Endothelial cell of umbilical vein (primary cell): ENCODE results near the gene CACNA2D3. TPM values are rescaled to one million over a fixed set of nuclear protein-coding genes. Genes with fewer than 3 reads are reported as not detected.

Experiments
- BruUV-seq: library from RNA; stranded (reverse); fragments of 400-500 nt; replicated peaks from 2 replicates; lab custom pipeline; 2021; lab: Mats Ljungman, UMichigan
- CTCF ChIA-PET: fragments of 300-600, 350-600 bp; sonication (Branson Sonifier 250); formaldehyde crosslinking; loops from one replicate; lab custom pipeline; 2021; ENCODE audit warnings: antibody characterized with exemption, inconsistent platforms; lab: Charles Lee
- POLR2A ChIA-PET: fragments of 300-600, 350-600 bp; sonication (Branson Sonifier 250); formaldehyde crosslinking; loops from one replicate; lab custom pipeline; 2021; ENCODE audit warnings: antibody characterized with exemption, inconsistent platforms; lab: Charles Lee
- DNase-seq: peaks from one replicate; pipeline ENCODE4 v3.0.0-alpha.2; 2011; ENCODE audit warnings: low read depth, low spot score
- FAIRE-seq: peaks from 2 replicates; lab custom pipeline; 2011; peaks lifted over from hg19 to GRCh38; lab: Jason Lieb, UNC
- H2AFZ ChIP-seq: 2 replicates; pipeline ENCODE4 v1.6.0; 2012; ENCODE audit warnings: low read depth, low read length, control low read depth, inconsistent platforms
- H3K27ac ChIP-seq: 2 replicates; pipeline ENCODE4 v1.5.1; 2011; ENCODE audit warnings: low read depth, mild to moderate bottlenecking, control low read depth, low read length, moderate library complexity; ENCODE audit not compliant: insufficient read depth
- H3K27me3 ChIP-seq, 2 experiments: 2 replicates each; pipeline versions ENCODE4 v1.6.0 to v1.6.1; 2011; ENCODE audit warnings: low read length in 2 of 2, mixed read lengths in 1 of 2; ENCODE audit not compliant: control insufficient read depth in 2 of 2, insufficient read depth in 2 of 2
- H3K36me3 ChIP-seq, 2 experiments: 2 replicates in 1 of 2; 3 replicates in 1 of 2; pipeline ENCODE4 v1.5.1; 2011; ENCODE audit warnings: low read length in 2 of 2, mild to moderate bottlenecking in 1 of 2, moderate library complexity in 1 of 2; ENCODE audit not compliant: control insufficient read depth in 2 of 2, insufficient read depth in 2 of 2; ENCODE audit errors: extremely low read depth in 1 of 2
- H3K4me1 ChIP-seq: 3 replicates; pipeline ENCODE4 v1.5.1; 2011; ENCODE audit warnings: mild to moderate bottlenecking, low read length; ENCODE audit not compliant: control insufficient read depth, insufficient read depth; ENCODE audit errors: extremely low read depth
- H3K4me2 ChIP-seq: 2 replicates; pipeline ENCODE4 v1.6.1; 2011; ENCODE audit warnings: low read length, control low read depth, mixed read lengths; ENCODE audit not compliant: insufficient read depth
- H3K4me3 ChIP-seq, 3 experiments: fragments of 200-600 bp in 1 of 3; sonication (generic), shearing (Covaris generic) in 1 of 3; replicated peaks in 1 of 3; 2 replicates each; pipeline ENCODE4 v1.5.1; 2011 to 2016; ENCODE audit warnings: control low read depth in 3 of 3, low read length in 3 of 3, mild to moderate bottlenecking in 2 of 3, inconsistent platforms in 1 of 3, low read depth in 1 of 3, moderate library complexity in 1 of 3; ENCODE audit not compliant: insufficient read depth in 1 of 3
- H3K79me2 ChIP-seq: 2 replicates; pipeline ENCODE4 v1.6.0; 2012; ENCODE audit warnings: low read length, inconsistent platforms; ENCODE audit not compliant: control insufficient read depth, insufficient read depth
- H3K9ac ChIP-seq: replicated peaks from 2 replicates; pipeline ENCODE3; 2011; ENCODE audit warnings: low read length, control low read depth; ENCODE audit not compliant: insufficient read depth; ENCODE audit errors: extremely low read depth
- H3K9me1 ChIP-seq: replicated peaks from 3 replicates; pipeline ENCODE4 v1.6.0; 2011; ENCODE audit warnings: mild to moderate bottlenecking, low read length; ENCODE audit not compliant: control insufficient read depth, insufficient read depth; ENCODE audit errors: extremely low read depth
- H3K9me3 ChIP-seq: replicated peaks from 2 replicates; pipeline ENCODE4 v1.5.1; 2012; ENCODE audit warnings: low read length, inconsistent platforms; ENCODE audit not compliant: control insufficient read depth, insufficient read depth
- H4K20me1 ChIP-seq: replicated peaks from 2 replicates; pipeline ENCODE3; 2011; ENCODE audit warnings: mild to moderate bottlenecking, low read length; ENCODE audit not compliant: control insufficient read depth, insufficient read depth; ENCODE audit errors: extremely low read depth
- EZH2 ChIP-seq: IDR thresholded peaks from 2 replicates; pipeline ENCODE4 v1.6.1; 2012; ENCODE audit warnings: borderline replicate concordance, low read depth, mild to moderate bottlenecking, moderate library complexity, low read length, inconsistent platforms; ENCODE audit not compliant: severe bottlenecking
- FOS ChIP-seq: IDR thresholded peaks from 2 replicates; pipeline ENCODE4 v1.6.1; 2011; ENCODE audit warnings: mild to moderate bottlenecking, low read length, moderate library complexity, borderline replicate concordance; ENCODE audit not compliant: insufficient read depth
- GATA2 ChIP-seq: IDR thresholded peaks from 2 replicates; pipeline ENCODE4 v1.7.0; 2011; ENCODE audit warnings: low read depth, mild to moderate bottlenecking, moderate library complexity, mixed read lengths, low read length; ENCODE audit not compliant: insufficient read length, insufficient read depth
- JUN ChIP-seq: IDR thresholded peaks from 2 replicates; pipeline ENCODE4 v1.6.1; 2011; ENCODE audit warnings: borderline replicate concordance, low read depth; ENCODE audit not compliant: insufficient read length, insufficient read depth
- MAX ChIP-seq: IDR thresholded peaks from 2 replicates; pipeline ENCODE4 v1.6.1; 2011; ENCODE audit not compliant: insufficient read depth, insufficient read length
- MYC ChIP-seq: IDR thresholded peaks from one replicate; pipeline ENCODE4 v1.6.1; 2011; ENCODE audit warnings: mild to moderate bottlenecking, low read depth, low read length
- POLR2A ChIP-seq: IDR thresholded peaks from 2 replicates; pipeline ENCODE4 v1.6.1; 2012; ENCODE audit warnings: low read depth, mild to moderate bottlenecking, control low read depth, low read length
- POLR2AphosphoS5 ChIP-seq: IDR thresholded peaks from 2 replicates; pipeline ENCODE4 v1.6.1; 2012; ENCODE audit warnings: low read depth, mild to moderate bottlenecking, control low read depth, low read length, moderate library complexity; ENCODE audit not compliant: insufficient read depth
- dilution Hi-C: fragments of 300-500 bp; cut with MboI; formaldehyde crosslinking; loops from one replicate; pipeline ENCODE4 v1.15.0; 2019; ENCODE audit warnings: low sequenced_read_pairs; ENCODE audit not compliant: extremely low pct_ligation_motif_present
- intact Hi-C: fragments of 100-400 bp; cut with micrococcal nuclease; formaldehyde crosslinking; loops from one replicate; pipeline ENCODE4 v1.10.0; 2022
- polyA plus RNA-seq, 4 experiments: library from polyadenylated mRNA; depleted of rRNA in 3 of 4; stranded (reverse) in 3 of 4; unstranded in 1 of 4; fragments of >200 nt; gene quantifications; 2 replicates each; pipeline versions ENCODE4 v1.2.1 to v1.2.3, GENCODE V29; 2011 to 2012; ENCODE audit warnings: missing spikeins in 1 of 4
- total RNA-seq: library from RNA; stranded (reverse); gene quantifications from 2 replicates; pipeline ENCODE4 v1.2.3, GENCODE V29; 2021
- TF ChIP-seq, protein P1 (sequence below), 2 donors: IDR thresholded peaks; 1 replicate in 1 of 2; 2 replicates in 1 of 2; pipeline ENCODE4 v1.5.1; 2011; ENCODE audit warnings: low read length in 2 of 2, mild to moderate bottlenecking in 2 of 2, moderate library complexity in 2 of 2, control low read depth in 1 of 2, inconsistent platforms in 1 of 2, low read depth in 1 of 2; ENCODE audit not compliant: insufficient read depth in 1 of 2; ENCODE audit errors: extremely low read depth in 1 of 2

The CACNA2D3 gene
- total and polyA plus RNA-seq, 2 donors (not counting 3 experiments of a cell fraction or from before 2014, with no cell fraction given): not detected

GRCh38 chr3:54192026-54192425 lies 69.7 kb downstream of the CACNA2D3 start:
- Histone ChIP-seq H3K27me3 (no peaks in the 10 kb centered on the region), H3K4me3 (no peak overlapping the region), H3K27ac (no peak overlapping the region), H3K4me1 (no peaks in the 10 kb centered on the region), H3K9ac (no peak overlapping the region), H3K4me2 (no peak overlapping the region), H2AFZ (no peak overlapping the region), H3K9me1 (no peaks in the 10 kb centered on the region), H3K79me2 (no peaks in the 10 kb centered on the region), H3K9me3 (peaks cover 5% of the 10 kb centered on the region), H3K36me3 (no peaks in the 10 kb centered on the region), H4K20me1 (no peaks in the 10 kb centered on the region)
- POLR2A ChIA-PET: no interaction called here
- CTCF ChIA-PET: no interaction called here
- no peak for FAIRE-seq
- TF ChIP-seq POLR2A (no peak), MAX (no peak), MYC (no peak), JUN (no peak), FOS (no peak), EZH2 (no peak), GATA2 (no peak), POLR2AphosphoS5 (no peak)
- TF ChIP-seq, protein P1, sequence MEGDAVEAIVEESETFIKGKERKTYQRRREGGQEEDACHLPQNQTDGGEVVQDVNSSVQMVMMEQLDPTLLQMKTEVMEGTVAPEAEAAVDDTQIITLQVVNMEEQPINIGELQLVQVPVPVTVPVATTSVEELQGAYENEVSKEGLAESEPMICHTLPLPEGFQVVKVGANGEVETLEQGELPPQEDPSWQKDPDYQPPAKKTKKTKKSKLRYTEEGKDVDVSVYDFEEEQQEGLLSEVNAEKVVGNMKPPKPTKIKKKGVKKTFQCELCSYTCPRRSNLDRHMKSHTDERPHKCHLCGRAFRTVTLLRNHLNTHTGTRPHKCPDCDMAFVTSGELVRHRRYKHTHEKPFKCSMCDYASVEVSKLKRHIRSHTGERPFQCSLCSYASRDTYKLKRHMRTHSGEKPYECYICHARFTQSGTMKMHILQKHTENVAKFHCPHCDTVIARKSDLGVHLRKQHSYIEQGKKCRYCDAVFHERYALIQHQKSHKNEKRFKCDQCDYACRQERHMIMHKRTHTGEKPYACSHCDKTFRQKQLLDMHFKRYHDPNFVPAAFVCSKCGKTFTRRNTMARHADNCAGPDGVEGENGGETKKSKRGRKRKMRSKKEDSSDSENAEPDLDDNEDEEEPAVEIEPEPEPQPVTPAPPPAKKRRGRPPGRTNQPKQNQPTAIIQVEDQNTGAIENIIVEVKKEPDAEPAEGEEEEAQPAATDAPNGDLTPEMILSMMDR (IDR thresholded peaks at IDR 0.05; ENCODE audit: extremely low read depth in 1 of 2, insufficient read depth in 1 of 2, low read depth in 1 of 2, low read length in 2 of 2): no peak
- BruUV-seq: no TSS peak
- dilution Hi-C loops (no loop called here), intact Hi-C loops (no loop called here)
- no peak for DNase-seq
